Mucosa of descending colon (tissue), 3 donors: ENCODE data around the gene GPD1L. TPM values are rescaled to one million over a fixed set of nuclear protein-coding genes. Genes with fewer than 3 reads are reported as not detected.

Experiments used
- ATAC-seq: fragments of 200-7000 bp; cut with Tn5 transposase; one replicate; pipeline ENCODE4 v1.9.1; 2020; ENCODE audit warnings: mild to moderate bottlenecking, moderate library complexity
- DNase-seq, 3 donors: peaks; one replicate each; pipeline ENCODE4 v3.0.0-alpha.2; 2020
- H3K36me3 ChIP-seq: fragments of 200-600 bp; one replicate; pipeline ENCODE4 v1.8.0; 2021; ENCODE audit warnings: low read depth, mild to moderate bottlenecking
- H3K4me1 ChIP-seq: fragments of 200-600 bp; one replicate; pipeline ENCODE4 v1.8.0; 2021; ENCODE audit warnings: low read depth, mild to moderate bottlenecking
- H3K4me3 ChIP-seq: fragments of 200-600 bp; one replicate; pipeline ENCODE4 v1.8.0; 2021; ENCODE audit warnings: mild to moderate bottlenecking
- H3K9me3 ChIP-seq: fragments of 200-600 bp; one replicate; pipeline ENCODE4 v1.8.0; 2021; ENCODE audit warnings: mild to moderate bottlenecking
- intact Hi-C, 2 donors: fragments of 100-400 bp; cut with DNase I in 1 of 2; cut with micrococcal nuclease in 1 of 2; formaldehyde crosslinking; loops; one replicate each; pipeline versions ENCODE4 v1.11.0 to v1.11.1; 2022; cut with DNase I, micrococcal nuclease
- total RNA-seq, 3 donors: library from RNA; stranded (reverse); fragmentation: NEBNext Ultra II Directional in 2 of 3; extraction: Animal tissue kit (Norgen Biotek cat#: 25700) in 2 of 3; gene quantifications; one replicate each; pipeline versions ENCODE4 v1.2.1 to v1.2.4, GENCODE V29; 2021 to 2023
- TF ChIP-seq, protein P1 (sequence below): fragments of 200-600 bp; IDR thresholded peaks from one replicate; pipeline ENCODE4 v1.8.0; 2022; ENCODE audit warnings: antibody characterized with exemption, mild to moderate bottlenecking
- donor health status: DM: no; HTN: no; CAD: no; lungs with moderate emphysema.
- donor health status: DM: no; HTN: no; CAD: no.
- donor health status: DM: no; HTN: yes; CAD: no.

Gene GPD1L
- total RNA-seq, 3 donors from 2014 or later: 57.6 to 122 (median 72.1) TPM

DNA sequence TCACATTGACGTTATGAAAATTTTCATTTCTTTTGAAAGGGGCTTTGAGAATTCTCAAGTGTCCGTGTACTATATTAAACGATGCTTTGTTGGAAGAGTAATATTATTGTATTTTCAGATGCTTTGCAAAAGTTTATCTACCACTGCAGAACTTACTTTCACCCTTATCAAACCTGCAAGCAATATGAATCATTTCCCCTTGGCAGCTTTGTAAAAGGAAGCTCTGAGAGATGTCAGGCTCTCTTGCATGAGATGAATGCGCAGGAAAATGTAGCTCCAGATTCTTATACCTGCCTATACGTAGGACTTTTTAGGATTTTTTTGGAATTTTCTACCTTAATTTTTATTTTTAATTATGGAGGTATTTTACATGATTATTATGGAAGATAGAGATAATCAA is 34.5 kb downstream of the GPD1L start:
- H3K9me3 ChIP-seq: no peaks in the 10 kb centered on the region
- H3K4me1 ChIP-seq: no peaks in the 10 kb centered on the region
- ATAC-seq (no peak), DNase-seq (no peak)
- intact Hi-C loops: loop anchor here in 1 of 2 donors (5.0 kb wide), 1 partner anchor 119 kb away; no protein-coding TSS in a partner anchor
- H3K4me3 ChIP-seq: no peak overlapping the region
- TF ChIP-seq, protein P1, sequence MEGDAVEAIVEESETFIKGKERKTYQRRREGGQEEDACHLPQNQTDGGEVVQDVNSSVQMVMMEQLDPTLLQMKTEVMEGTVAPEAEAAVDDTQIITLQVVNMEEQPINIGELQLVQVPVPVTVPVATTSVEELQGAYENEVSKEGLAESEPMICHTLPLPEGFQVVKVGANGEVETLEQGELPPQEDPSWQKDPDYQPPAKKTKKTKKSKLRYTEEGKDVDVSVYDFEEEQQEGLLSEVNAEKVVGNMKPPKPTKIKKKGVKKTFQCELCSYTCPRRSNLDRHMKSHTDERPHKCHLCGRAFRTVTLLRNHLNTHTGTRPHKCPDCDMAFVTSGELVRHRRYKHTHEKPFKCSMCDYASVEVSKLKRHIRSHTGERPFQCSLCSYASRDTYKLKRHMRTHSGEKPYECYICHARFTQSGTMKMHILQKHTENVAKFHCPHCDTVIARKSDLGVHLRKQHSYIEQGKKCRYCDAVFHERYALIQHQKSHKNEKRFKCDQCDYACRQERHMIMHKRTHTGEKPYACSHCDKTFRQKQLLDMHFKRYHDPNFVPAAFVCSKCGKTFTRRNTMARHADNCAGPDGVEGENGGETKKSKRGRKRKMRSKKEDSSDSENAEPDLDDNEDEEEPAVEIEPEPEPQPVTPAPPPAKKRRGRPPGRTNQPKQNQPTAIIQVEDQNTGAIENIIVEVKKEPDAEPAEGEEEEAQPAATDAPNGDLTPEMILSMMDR: no peak
- H3K36me3 ChIP-seq: no peaks in the 10 kb centered on the region

- H3K4me1 ChIP-seq: no peaks in the 10 kb centered on the region
- DNase-seq (peak in 1 of 3 donors; percentile 86), ATAC-seq (peak; percentile 87)
- intact Hi-C loops: loop anchor here (2.0 to 5.0 kb wide), 2 partner anchors 122 to 125 kb away; no protein-coding TSS in a partner anchor
- no peaks in the 10 kb centered on the region for H3K9me3 ChIP-seq
- no peak overlapping the region for H3K4me3 ChIP-seq
- peaks cover 11% of the 10 kb centered on the region for H3K36me3 ChIP-seq
- TF ChIP-seq, protein P1: peak; percentile 55
Observed at GRCh38 chr3:32143849-32144757, 37.7 kb downstream of the GPD1L start.

DNA sequence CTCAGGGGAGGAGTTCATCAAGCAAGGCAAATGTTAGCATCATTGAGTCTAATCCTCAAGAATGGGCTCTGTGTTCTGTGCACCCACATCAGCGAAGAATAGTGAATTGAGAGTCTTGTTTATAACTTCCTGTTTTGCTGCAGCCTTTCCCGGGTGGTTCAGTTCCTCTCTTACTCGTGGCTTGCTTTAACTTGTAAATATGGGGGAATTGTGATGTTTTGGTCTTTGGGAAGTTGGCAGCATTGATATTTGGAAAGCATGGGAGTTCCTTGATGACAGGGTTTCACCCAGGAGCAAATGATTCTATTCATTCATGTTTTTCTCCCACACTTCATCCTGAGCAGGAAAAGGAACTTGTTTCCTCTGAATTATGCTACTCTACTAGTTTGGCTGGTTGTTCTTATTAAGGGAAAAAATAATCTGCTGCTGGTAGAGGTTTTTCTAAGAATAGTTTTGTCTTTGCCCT is 40.4 kb downstream of the GPD1L start:
- DNase-seq (no peak), ATAC-seq (no peak)
- intact Hi-C loops: no loop called here
- no peaks in the 10 kb centered on the region for H3K4me1 ChIP-seq
- no peak overlapping the region for H3K4me3 ChIP-seq
- H3K36me3 ChIP-seq: peaks cover 11% of the 10 kb centered on the region
- H3K9me3 ChIP-seq: no peaks in the 10 kb centered on the region
- TF ChIP-seq, protein P1: no peak

- H3K4me3 ChIP-seq: no peak overlapping the region
- no peak for ATAC-seq
- no peak for DNase-seq
- intact Hi-C loops: no loop called here
- peaks cover 11% of the 10 kb centered on the region for H3K36me3 ChIP-seq
- no peaks in the 10 kb centered on the region for H3K4me1 ChIP-seq
- TF ChIP-seq, protein P1: no peak
- no peaks in the 10 kb centered on the region for H3K9me3 ChIP-seq
Observed at GRCh38 chr3:32147509-32147908, 41.1 kb downstream of the GPD1L start.

GRCh38 chr3:32147933-32148332 is 41.5 kb downstream of the GPD1L start:
- Histone ChIP-seq H3K4me3 (no peak overlapping the region), H3K9me3 (no peaks in the 10 kb centered on the region), H3K4me1 (no peaks in the 10 kb centered on the region), H3K36me3 (peaks cover 11% of the 10 kb centered on the region)
- intact Hi-C loops: no loop called here
- DNase-seq (no peak), ATAC-seq (no peak)
- TF ChIP-seq, protein P1: no peak
